ENCODE data around the gene CCDC70. TPM values are rescaled to one million over a fixed set of nuclear protein-coding genes. Genes with fewer than 3 reads are reported as not detected.
"Not testable (repeated sequence)": the region's sequence is repeated elsewhere in the genome, so short reads cannot be mapped to it uniquely, and the experiment has no call there.

The CCDC70 gene
- polyA plus RNA-seq, 1 experiment, result not detected

GRCh38 chr13:51900471-51900870 lies 38.7 kb downstream of the CCDC70 start:
- no peak for DNase-seq (ENCODE audit: low read depth, low spot score)
- Histone ChIP-seq H3K9me3 (ENCODE audit: control insufficient read depth, insufficient read depth, low read length) (no peaks in the 10 kb centered on the region), H3K27me3 (ENCODE audit: control insufficient read depth, insufficient read depth, low read length) (peaks cover 5% of the 10 kb centered on the region), H3K27ac (ENCODE audit: low read depth, low read length) (no peak overlapping the region), H3K4me3 (ENCODE audit: low read depth, low read length) (no peak overlapping the region)
- CTCF ChIA-PET, result no interaction called here
- POLR2A ChIA-PET, result no interaction called here
- no peak for TF ChIP-seq CTCF (IDR thresholded peaks at IDR 0.05; ENCODE audit: low read depth, low read length)

GRCh38 chr13:51902776-51903175 lies 41.0 kb downstream of the CCDC70 start:
- Histone ChIP-seq H3K4me3 (ENCODE audit: low read depth, low read length) (no peak overlapping the region), H3K27ac (ENCODE audit: low read depth, low read length) (no peak overlapping the region), H3K27me3 (ENCODE audit: control insufficient read depth, insufficient read depth, low read length) (peaks cover 8% of the 10 kb centered on the region), H3K9me3 (ENCODE audit: control insufficient read depth, insufficient read depth, low read length) (no peaks in the 10 kb centered on the region)
- CTCF ChIA-PET, result no interaction called here
- POLR2A ChIA-PET, result no interaction called here
- DNase-seq (ENCODE audit: low read depth, low spot score), result no peak
- no peak for TF ChIP-seq CTCF (IDR thresholded peaks at IDR 0.05; ENCODE audit: low read depth, low read length)

- Histone ChIP-seq H3K27me3 (ENCODE audit: control insufficient read depth, insufficient read depth, low read length) (peaks cover 7% of the 10 kb centered on the region), H3K9me3 (ENCODE audit: control insufficient read depth, insufficient read depth, low read length) (no peaks in the 10 kb centered on the region), H3K27ac (ENCODE audit: low read depth, low read length) (no peak overlapping the region), H3K4me3 (ENCODE audit: low read depth, low read length) (no peak overlapping the region)
- no peak for TF ChIP-seq CTCF (IDR thresholded peaks at IDR 0.05; ENCODE audit: low read depth, low read length)
- ChIA-PET CTCF (no interaction called here), POLR2A (no interaction called here)
- no peak for DNase-seq (ENCODE audit: low read depth, low spot score)
Observed at GRCh38 chr13:51905787-51906186, 44.0 kb downstream of the CCDC70 start.

- TF ChIP-seq CTCF (IDR thresholded peaks at IDR 0.05; ENCODE audit: low read depth, low read length), result no peak
- Histone ChIP-seq H3K27me3 (ENCODE audit: control insufficient read depth, insufficient read depth, low read length) (peaks cover 8% of the 10 kb centered on the region), H3K4me3 (ENCODE audit: low read depth, low read length) (no peak overlapping the region), H3K9me3 (ENCODE audit: control insufficient read depth, insufficient read depth, low read length) (no peaks in the 10 kb centered on the region), H3K27ac (ENCODE audit: low read depth, low read length) (no peak overlapping the region)
- no peak for DNase-seq (ENCODE audit: low read depth, low spot score)
- ChIA-PET POLR2A (no interaction called here), CTCF (interaction anchor here (1.7 kb wide), 1 partner anchor 11 kb away, joined by 4 read pairs; no protein-coding TSS in a partner anchor)
Observed at GRCh38 chr13:51906581-51906980, 44.8 kb downstream of the CCDC70 start.

- Histone ChIP-seq H3K27ac (ENCODE audit: low read depth, low read length) (no peak overlapping the region), H3K4me3 (ENCODE audit: low read depth, low read length) (no peak overlapping the region), H3K9me3 (ENCODE audit: control insufficient read depth, insufficient read depth, low read length) (no peaks in the 10 kb centered on the region), H3K27me3 (ENCODE audit: control insufficient read depth, insufficient read depth, low read length) (peaks cover 6% of the 10 kb centered on the region)
- ChIA-PET CTCF (interaction anchor here (1.7 kb wide), 1 partner anchor 12 kb away, joined by 4 read pairs; no protein-coding TSS in a partner anchor), POLR2A (no interaction called here)
- no peak for TF ChIP-seq CTCF (IDR thresholded peaks at IDR 0.05; ENCODE audit: low read depth, low read length)
- no peak for DNase-seq (ENCODE audit: low read depth, low spot score)
Observed at GRCh38 chr13:51907040-51907732, 45.4 kb downstream of the CCDC70 start.

GRCh38 chr13:51909265-51909664 lies 47.5 kb downstream of the CCDC70 start:
- POLR2A ChIA-PET; DNase-seq (ENCODE audit: low read depth, low spot score); H3K4me3 ChIP-seq (ENCODE audit: low read depth, low read length); H3K27ac ChIP-seq (ENCODE audit: low read depth, low read length); H3K9me3 ChIP-seq (ENCODE audit: control insufficient read depth, insufficient read depth, low read length); CTCF ChIA-PET: not testable (repeated sequence)
- peaks cover 10% of the 10 kb centered on the region for H3K27me3 ChIP-seq (ENCODE audit: control insufficient read depth, insufficient read depth, low read length)
